HG03565 (cell line): ENCODE results near the gene ADPGK.
A peak's percentile ranks its signal among the peaks of the same experiment; 100 is the strongest.
"Not testable (repeated sequence)": the region's sequence is repeated elsewhere in the genome, so short reads cannot be mapped to it uniquely, and the experiment has no call there.

ENCODE experiments used
- ATAC-seq: cut with Tn5 transposase; IDR thresholded peaks from one replicate; pipeline ENCODE4 v1.9.1; 2021; ENCODE audit warnings: mild to moderate bottlenecking, moderate library complexity; ENCODE audit not compliant: unreplicated experiment

Gene ADPGK

DNA sequence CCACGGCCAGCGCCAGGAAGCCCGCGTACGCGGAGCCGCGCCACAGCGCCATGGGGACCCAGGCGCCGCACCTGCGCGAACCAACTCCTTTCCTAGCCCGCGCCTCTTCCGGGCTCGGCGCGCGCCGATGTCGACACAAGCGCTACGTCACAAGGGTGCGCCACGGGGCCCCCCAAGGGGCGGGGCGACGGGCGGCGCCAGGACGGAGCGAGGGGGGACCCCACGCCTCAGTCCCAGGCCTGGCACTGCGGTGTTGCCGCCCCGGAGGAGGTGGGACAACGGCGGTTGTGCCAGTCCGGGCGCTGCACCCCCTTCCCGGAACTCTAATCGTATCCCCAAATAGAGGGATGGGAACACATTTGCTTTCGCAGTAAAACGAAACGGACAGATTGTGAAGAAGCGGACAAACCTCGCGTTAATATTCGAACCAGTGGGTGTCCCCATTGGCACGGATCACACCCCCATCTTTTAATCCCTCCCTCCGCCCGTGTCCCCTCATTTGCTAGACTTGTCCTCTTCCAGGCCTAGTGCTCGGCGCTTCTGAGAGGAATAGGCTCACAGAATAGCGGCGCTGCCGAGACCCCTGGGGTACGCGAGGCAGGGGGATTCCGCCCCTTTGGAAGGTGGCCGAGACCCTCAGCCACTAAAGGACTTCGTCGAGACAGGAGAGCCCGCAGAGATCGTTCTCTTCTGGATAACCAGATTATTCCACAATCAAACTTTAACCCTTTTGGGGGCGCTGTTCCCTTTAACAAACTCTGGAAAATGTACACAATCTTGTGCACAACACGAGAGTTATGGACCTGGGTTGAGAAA is at the start of gene ADPGK:
Gene ADPGK, minus strand, starts transcription at position 119 of the 816 bp plus-strand sequence. Its CDS starts 67 bp downstream, at position 52.
- ATAC-seq: peak; percentile 67

DNA sequence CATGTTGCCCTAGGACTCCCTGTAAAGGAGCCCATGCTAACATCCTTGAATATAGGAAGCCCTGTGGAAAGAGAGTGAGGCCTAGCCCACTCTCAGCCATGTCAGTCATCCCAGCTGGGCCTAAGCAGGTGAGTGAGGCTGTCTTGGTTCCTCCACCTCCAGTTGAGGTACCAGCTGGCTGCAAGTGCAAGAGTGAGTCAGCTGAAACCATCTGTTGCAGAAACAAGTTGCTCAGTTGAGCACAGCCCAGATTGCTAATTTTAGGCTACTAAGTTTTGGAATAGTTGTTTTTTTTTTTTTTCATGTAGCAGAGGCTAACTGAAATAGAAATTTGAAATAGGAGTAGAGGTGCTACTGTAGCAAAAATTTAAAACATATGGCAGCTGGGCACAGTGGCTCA is 43.7 kb upstream of the ADPGK start:
- no peak for ATAC-seq

DNA sequence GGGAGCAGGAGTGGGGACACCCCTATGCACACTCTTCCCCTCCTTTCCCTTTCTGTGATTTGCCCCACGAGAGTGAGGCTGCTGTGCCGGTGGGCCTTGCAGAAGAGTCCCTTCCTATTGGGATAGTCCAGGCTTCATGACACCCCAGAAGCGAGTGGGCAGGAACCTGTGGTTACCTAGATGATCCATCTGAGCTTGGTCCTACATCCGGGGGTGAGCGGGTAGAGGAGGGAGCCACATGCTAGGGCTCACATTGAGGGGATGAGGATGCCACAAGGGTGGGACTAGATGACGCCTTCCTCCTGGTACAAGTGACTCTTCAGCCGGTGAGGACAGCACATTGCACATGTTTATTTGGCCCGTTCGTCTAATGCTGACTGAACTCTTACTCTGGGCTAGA is 43.1 kb upstream of the ADPGK start:
- ATAC-seq: no peak

DNA sequence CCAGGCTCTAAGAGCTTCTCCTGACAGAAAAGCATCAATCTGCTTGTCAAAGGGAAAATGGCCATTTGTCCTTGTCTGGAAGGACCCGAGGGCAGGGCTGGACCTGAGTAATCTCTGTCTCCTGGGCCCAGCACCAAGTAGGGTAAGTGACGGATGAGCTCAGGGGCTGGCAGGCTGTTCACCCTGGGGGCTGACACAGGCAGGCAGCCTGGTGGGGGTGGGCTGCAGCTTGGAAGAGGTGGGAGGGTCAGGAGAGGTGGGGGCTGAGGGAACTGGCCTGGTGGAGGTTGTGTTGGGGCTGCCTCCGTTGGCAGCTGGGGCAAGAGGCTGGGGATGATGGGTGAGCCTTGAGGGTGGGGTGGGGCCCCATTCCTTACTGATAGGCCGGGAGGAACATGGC is 42.3 kb upstream of the ADPGK start:
- ATAC-seq: no peak

DNA sequence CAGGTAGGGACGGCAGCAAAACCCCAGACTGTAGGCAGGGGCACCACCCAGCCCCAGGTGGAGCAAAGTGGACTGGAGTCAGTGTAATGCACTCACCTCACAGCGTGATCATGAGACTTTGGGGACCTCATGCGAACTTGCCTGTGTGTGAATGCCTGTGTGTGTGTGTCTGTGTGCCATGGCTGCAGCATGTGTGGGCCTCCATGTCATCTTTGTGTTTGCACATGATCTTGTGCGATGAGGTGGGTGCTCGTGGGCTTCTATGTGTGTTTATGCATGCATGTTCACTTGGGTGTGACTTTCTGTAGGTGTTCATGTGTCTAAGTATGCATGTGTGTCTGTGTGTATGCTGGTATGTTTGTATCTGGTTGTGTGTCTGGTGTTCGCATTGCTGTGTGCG is 41.2 kb upstream of the ADPGK start:
- ATAC-seq: no peak

DNA sequence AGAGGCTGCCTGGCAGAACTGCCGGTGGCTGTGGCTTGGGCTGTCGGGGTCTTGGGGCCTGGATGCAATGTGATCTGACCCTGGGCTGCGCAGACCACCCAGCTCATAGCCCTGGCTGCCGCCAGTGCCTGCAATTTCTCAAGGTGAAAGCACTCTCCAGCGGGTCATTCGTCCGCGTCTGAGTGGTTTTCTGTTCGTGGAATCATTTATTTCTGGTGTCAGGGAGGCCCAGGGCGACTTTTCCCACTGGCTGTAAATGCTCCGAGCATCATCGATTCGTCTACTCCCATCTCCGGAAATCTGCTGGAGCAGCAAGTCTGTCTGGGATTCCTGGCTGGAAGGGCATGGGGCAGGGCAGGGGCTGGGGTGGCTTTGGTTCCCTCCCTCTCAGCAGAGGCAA is 40.6 kb upstream of the ADPGK start:
- no peak for ATAC-seq

DNA sequence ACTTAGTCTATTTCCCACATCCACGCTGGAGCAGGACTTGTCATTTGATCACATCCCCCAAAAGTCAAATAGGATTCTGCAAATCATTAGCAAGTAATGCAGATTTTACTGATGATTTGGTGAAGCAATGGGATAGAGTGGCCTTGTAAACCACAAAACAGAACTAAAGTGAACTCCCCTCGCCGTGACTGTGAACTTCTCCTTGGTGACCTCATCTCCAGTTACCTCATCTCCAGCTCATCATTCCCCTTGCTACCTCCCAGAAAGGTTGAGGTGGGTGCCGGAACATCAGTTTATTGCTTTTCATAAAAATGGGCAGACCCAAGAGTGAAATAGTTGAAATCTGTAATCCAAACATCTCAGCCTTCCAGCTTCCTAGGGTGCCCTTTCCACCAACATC is 36.7 kb upstream of the ADPGK start:
- no peak for ATAC-seq

DNA sequence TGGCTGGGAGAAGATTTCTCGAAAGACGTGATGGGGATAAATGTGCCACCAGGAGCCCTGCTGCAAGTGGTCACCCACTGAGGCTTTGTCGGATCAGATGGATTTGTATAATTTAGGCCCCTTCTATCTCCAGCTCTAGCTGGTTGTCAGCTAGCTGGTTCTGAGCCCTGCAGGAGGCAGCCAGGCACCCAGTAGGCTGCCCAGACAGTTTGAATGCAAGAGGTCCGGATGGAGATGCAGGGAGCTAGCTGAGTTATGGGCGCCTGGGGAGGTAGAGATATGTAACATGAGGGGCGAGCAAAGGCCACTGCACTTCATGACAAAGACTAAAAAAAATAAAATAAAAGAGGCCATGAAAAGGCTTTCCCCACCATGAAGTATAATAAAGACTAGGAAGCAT is 35.1 kb upstream of the ADPGK start:
- no peak for ATAC-seq

DNA sequence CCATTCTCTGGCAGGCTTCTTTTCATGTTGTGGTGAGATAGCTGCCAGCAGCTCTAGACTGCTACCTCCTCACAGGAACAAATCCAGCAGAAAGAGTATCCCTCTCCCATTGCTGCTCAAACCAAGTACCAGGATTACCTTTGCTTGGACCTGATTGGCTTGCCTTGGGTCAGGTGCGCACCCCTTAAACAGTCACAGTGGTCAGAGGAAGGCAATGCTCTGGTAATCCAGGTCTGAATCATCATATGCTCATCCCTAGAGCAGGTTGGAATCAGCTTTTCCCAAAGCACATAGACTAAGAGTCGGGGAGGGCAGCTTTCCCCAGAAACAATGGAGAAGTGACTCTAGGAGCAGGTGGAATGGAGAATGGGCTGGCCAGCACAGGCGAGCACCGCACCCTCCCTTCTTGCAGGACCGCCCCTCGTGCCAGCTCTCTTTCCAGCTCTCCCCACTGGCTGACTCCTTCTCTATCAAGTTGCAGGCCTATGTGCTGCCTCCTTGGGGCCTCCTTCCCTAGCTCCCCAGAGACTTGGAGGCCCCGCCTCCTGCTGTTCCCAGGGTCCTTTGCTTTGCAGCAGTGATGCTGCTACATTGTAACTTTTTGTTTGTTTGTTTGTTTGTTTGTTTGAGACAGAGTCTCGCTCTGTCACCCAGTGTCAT is 29.9 kb upstream of the ADPGK start:
- no peak for ATAC-seq

DNA sequence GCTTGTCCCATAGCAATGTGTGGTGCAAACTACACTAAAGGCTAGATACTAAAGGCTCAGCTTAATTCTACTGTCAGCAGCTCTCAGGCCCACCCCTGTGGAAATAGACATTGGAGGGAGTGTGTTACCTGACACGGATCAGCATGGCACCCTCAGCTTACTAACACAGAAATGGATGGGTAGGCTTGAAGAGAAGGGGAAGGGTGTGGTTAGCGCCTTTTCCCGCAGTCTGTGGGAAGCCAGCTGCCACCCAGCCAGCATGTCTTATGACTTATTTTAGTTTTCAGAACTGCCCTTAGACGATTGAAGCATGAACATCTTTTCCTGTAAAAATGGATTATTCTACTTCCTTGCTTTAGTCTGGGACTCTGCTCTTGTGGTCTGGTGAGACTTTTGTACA is 25.8 kb upstream of the ADPGK start:
- no peak for ATAC-seq

DNA sequence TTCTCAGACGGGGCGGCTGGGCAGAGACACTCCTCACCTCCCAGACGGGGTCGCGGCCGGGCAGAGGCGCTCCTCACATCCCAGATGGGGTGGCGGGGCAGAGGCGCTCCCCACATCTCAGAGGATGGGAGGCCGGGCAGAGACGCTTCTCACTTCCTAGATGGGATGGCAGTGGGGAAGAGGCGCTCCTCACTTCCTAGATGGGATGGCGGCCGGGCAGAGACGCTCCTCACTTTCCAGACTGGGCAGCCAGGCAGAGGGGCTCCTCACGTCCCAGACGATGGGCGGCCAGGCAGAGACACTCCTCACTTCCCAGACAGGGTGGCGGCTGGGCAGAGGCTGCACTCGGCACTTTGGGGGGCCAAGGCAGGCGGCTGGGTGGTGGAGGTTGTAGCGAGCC is 23.8 kb upstream of the ADPGK start:
- not testable (repeated sequence) for ATAC-seq

DNA sequence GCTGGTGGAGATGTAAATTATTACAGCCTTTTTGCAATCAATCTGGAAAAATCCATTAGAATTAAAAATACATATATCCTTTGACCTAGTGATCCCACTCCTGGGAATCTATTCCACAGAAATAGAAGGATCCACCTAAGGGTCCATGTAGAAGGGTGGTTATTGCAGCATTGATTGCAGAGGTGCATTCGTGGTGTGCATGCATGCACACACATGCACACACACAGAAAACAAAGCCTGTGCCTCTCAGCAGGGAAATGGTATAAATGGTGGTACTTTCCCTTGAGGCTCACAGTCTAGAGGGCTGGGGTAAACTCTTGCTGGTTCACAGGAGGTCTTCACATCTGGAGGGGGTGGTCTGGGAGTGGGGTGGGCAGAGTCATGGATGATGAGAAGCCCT is 19.4 kb upstream of the ADPGK start:
- ATAC-seq: no peak

DNA sequence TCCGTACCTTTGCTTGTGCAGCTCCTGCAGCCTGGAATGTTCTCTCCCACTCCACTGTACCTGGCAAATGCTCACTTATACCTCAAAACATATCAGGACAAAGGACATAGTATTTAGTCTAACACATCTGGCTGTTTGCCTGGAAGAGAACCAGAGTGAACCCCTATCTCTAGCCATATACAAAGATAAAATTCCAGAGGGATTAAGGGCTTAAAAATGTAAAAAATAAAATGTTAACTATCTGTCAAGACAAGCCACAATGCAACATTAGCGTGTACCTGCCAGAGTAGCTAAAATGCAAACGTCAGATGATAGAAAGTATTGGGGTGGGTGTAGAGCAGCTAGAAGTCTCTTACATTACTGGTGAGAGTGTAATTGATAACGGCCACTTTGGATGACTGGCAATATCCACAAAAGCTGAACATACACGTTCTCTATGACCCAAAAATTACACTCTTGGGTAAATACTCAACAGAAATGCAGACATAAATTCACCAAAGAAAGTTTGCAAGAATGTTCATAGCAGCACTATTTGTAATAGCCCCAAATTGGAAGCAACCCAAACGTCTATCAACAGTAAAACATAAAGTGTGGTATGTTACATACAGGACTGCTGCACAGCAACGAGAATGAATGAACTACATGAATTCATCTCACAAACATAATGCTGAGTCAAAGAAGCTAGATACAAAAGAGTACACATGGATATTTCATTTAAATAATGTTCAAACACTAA is 18.2 kb upstream of the ADPGK start:
- no peak for ATAC-seq

DNA sequence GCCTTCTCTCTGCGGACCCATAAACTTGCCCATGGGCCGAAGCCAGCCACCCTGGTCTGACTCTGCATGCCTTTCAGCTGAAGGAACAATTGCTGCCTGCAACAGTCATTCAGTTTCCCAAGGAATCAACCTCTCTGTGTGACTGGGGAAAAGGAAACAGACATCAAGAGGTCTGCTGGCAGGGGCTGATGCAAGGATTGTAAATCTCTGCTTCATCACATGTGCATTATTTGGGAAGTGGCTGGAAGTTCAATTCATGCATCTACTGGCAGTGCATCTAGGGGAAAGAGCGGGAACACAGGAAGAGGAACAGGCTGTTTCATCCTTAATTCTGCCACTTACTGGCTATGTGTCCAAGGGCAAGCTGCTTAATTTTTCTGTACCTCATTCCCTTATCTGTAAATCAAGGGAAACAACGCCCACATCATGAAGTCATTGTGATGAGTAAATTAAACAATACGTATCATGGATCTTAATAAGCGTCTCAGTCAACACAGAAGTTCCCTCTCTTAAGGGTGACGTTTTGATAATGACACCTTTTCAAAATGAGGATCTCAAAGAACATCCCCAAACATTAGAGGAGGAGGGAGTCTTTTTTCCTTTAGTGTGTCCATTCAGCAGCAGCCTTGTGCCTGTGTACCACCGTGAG is 17.4 kb upstream of the ADPGK start:
- no peak for ATAC-seq

DNA sequence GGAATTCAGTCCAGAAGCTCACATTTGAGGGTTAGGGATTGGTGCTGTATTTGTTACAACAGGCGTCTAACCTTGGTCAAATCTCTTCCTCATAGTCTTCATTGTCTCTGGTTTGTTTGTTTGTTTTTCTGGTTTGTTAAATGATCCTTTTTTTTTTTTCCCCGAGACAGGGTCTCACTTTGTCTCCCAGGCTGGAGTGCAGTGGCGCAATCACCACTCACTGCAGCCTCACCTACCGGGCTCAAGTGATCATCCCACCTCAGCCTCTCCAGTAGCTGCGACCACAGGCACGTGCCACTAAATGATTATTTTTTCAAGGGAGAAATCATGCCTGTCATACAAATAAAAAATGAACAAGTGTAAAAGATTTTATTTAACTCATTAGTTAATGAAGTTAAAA is 14.3 kb upstream of the ADPGK start:
- ATAC-seq: no peak

DNA sequence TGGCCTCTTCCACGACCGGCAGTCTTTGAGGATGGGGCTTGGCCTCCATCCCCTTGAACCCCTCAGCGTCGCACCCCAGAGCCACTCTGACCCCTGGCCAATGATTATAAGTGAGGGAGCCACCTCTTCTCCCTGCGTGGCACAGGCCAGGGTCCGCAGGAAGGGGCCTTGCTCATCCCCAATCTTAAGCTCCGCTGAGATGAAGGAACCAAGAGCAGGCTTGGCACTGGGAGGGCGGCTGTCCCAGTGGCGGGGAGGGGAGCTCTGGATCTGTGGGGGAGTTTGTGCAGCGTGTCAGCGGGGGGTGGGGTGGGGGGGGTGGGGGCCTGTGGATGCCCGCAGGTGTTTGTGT is 13.8 kb upstream of the ADPGK start:
- no peak for ATAC-seq

DNA sequence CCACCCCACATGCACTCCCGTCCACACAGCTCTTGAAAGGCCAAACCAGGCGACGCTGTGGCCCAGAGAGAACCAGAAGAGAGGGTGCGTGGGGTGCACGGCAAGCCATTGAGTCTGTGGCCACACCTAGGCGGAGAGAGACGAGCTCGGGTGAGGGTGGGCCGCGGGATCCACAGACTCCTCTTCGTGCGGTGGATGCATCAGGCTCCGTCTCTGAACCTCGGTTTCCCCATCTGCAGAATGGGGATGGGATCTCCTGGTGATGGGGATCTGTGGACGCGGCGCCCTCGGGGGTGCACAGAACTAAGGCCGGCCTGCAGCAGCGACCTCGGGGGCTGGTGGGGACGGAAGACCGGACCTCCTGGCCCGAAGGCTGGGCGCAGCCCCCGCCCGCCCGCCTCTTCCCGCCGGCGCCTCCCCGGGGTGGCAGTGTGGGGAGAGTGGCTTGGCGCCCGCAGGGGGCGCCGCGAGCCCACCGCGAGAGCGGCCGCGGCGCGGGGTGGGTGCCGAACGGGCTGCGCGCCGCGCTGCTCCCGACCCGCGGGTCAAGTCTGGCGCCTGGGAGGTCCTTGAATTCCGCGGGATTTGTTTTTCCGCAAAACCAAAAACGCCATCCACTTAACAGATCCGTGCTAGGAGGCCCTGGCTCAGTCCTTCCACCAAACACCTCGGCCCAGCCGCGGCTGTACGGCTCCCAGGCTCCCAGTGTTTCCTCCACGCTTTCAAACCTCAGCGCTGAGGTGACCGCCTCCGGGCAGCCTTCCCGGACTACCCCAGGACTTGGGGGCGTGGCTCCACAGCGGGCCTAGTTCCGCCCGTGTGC is 13.2 kb upstream of the ADPGK start:
- no peak for ATAC-seq

DNA sequence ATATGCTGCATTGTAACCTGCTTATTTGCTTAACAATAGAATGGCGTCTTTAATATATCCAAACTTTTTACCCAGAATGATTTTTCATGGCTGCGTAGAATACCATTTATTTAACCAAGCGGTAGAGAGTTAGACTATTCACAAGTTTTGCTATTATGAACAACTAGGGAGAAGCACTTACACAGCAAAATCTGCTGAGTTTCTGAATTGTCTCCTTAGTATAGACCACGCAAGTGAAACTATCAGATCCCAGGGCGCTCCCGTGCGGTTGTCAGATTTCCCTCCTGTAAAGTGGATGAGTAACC is 12.6 kb upstream of the ADPGK start:
- no peak for ATAC-seq

DNA sequence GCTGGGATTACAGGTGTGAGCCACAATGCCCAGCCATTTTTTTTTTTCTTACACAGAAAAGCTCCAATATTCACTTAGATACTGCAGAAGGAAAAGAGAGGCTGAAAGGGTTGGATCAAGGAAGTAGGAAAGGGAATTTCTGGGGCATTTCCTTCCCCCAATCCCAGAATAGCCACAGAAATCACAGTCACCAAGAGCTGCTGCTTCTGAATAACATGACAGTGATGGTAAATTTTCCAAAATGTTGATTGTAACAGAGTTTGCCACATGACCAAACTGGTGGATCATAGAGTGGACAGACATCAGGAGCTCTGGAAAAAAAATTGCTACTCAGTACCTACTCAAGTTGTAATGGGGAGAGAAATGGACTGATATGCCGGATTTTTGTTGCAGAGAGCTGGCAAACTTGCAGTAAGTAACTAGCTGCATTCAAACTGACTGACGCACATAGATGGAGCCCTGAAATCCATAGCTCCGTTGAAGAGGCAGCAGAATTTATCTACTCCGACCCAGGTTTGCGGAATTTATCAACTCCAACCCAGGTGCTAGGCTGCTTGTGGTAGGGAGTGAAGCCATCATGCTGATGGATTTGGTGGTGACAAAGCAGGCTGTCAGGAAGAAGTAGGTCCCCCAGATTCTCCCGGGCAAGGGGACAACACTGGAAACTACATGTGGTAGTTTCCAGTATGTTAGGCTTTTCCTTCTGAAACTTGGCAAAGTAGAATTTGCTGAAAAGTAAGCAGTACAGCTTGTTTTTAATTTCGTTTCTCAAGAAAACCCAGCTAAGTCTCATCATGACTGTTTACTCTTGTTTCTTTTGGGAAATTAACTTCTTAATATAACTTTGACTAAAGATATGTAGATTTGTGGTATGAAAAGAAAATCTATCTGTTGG is 10.5 kb upstream of the ADPGK start:
- no peak for ATAC-seq

DNA sequence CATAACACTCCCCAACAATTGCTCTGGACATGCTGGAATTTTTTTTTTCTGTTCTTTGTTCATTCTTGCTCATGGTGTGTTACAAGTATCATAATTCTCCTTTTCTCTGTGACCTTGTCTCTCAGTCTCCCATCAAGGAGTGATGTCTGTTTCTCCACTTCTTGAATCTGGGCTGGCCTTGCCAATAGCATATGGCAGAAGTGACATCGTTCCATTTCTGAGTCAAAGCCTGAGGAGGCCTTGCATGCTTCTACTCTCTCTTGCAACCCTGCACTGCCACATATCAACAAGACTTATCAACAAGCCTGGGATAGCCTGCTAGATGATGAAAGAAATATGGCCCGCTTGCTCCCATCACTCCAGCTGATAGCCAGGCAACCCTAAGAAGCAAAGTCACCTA is 8.9 kb upstream of the ADPGK start:
- no peak for ATAC-seq
